H1 (cell line): ENCODE data around the gene PRSS16.

ENCODE experiments used
- CHD2 ChIP-seq: IDR thresholded peaks from 2 replicates; pipeline ENCODE4 v1.6.1; 2012; ENCODE audit warnings: low read length, improper control_type of control experiment
- POLR2AphosphoS5 ChIP-seq: IDR thresholded peaks from 2 replicates; pipeline ENCODE4 v1.6.1; 2011; ENCODE audit warnings: low read depth, low read length
- SIRT6 ChIP-seq: IDR thresholded peaks from one replicate; pipeline ENCODE4 v1.7.1; 2012; ENCODE audit warnings: low read length, inconsistent platforms
- TF ChIP-seq, protein P1 (sequence below), 3 experiments: IDR thresholded peaks; 1 replicate in 2 of 3; 2 replicates in 1 of 3; pipeline versions ENCODE4 v1.5.1 to v1.6.1; 2011; ENCODE audit warnings: low read length in 3 of 3, mild to moderate bottlenecking in 3 of 3, inconsistent platforms in 2 of 3, low read depth in 1 of 3, moderate library complexity in 1 of 3; ENCODE audit not compliant: insufficient read depth in 1 of 3; ENCODE audit errors: control extremely low read depth in 1 of 3

DNA sequence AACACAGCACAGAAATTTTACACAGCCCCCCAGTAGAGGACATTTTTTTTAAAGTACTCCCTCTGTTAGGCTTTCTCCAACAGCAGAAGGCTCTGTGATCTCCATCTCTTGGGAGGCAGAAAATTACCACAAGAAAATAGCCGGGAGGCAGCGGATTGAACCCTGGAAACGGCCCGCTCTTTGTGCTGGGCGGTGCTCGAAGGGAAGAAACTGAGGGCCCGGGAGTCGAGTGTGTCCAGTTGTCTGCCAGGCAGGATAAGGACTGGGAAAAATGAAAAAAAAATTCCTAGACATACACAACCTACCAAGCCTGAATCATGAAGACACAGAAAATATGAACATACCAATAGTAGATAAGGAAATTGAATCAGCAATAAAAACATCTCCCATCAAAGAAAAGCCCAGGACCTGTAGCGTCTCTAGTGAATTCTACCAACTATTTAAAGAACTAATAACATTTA, 33.1 kb downstream of the PRSS16 start:
- TF ChIP-seq POLR2AphosphoS5 (no peak), CHD2 (no peak), SIRT6 (no peak)
- TF ChIP-seq, protein P1, sequence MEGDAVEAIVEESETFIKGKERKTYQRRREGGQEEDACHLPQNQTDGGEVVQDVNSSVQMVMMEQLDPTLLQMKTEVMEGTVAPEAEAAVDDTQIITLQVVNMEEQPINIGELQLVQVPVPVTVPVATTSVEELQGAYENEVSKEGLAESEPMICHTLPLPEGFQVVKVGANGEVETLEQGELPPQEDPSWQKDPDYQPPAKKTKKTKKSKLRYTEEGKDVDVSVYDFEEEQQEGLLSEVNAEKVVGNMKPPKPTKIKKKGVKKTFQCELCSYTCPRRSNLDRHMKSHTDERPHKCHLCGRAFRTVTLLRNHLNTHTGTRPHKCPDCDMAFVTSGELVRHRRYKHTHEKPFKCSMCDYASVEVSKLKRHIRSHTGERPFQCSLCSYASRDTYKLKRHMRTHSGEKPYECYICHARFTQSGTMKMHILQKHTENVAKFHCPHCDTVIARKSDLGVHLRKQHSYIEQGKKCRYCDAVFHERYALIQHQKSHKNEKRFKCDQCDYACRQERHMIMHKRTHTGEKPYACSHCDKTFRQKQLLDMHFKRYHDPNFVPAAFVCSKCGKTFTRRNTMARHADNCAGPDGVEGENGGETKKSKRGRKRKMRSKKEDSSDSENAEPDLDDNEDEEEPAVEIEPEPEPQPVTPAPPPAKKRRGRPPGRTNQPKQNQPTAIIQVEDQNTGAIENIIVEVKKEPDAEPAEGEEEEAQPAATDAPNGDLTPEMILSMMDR (IDR thresholded peaks at IDR 0.05; ENCODE audit: control extremely low read depth in 1 of 3, insufficient read depth in 1 of 3, low read depth in 1 of 3, low read length in 3 of 3), result no peak
